GM10248 (cell line): ENCODE measurements around the gene M1AP.

Experiments
- CTCF ChIA-PET: fragments of 300-600 bp; sonication (Branson Sonifier 250); formaldehyde crosslinking; extraction: SDS; loops from one replicate; lab custom pipeline; 2021; ENCODE audit warnings: antibody characterized with exemption; lab: Yijun Ruan, JAX
- POLR2A ChIA-PET: fragments of 350-650 bp; sonication (Branson Sonifier 250); formaldehyde crosslinking; extraction: SDS; loops from one replicate; lab custom pipeline; 2020; ENCODE audit warnings: antibody characterized with exemption; lab: Yijun Ruan, JAX
- DNase-seq: peaks from one replicate; pipeline ENCODE4 v3.0.0; 2012; ENCODE audit errors: extremely low spot score
- TF ChIP-seq, protein P1 (sequence below): IDR thresholded peaks from 2 replicates; pipeline ENCODE4 v1.5.1; 2012; ENCODE audit warnings: mild to moderate bottlenecking, low read depth; ENCODE audit errors: extremely low read depth, missing control alignments, control extremely low read depth

The M1AP gene

GRCh38 chr2:74676331-74676730 is 28.2 kb upstream of the M1AP start:
- ChIA-PET CTCF (interaction anchor here (0.8 to 3.1 kb wide), 5 partner anchors 8 to 200 kb away, joined by 3 to 11 read pairs (median 4); no protein-coding TSS in a partner anchor), POLR2A (no interaction called here)
- no peak for DNase-seq
- TF ChIP-seq, protein P1, sequence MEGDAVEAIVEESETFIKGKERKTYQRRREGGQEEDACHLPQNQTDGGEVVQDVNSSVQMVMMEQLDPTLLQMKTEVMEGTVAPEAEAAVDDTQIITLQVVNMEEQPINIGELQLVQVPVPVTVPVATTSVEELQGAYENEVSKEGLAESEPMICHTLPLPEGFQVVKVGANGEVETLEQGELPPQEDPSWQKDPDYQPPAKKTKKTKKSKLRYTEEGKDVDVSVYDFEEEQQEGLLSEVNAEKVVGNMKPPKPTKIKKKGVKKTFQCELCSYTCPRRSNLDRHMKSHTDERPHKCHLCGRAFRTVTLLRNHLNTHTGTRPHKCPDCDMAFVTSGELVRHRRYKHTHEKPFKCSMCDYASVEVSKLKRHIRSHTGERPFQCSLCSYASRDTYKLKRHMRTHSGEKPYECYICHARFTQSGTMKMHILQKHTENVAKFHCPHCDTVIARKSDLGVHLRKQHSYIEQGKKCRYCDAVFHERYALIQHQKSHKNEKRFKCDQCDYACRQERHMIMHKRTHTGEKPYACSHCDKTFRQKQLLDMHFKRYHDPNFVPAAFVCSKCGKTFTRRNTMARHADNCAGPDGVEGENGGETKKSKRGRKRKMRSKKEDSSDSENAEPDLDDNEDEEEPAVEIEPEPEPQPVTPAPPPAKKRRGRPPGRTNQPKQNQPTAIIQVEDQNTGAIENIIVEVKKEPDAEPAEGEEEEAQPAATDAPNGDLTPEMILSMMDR, result no peak

DNA sequence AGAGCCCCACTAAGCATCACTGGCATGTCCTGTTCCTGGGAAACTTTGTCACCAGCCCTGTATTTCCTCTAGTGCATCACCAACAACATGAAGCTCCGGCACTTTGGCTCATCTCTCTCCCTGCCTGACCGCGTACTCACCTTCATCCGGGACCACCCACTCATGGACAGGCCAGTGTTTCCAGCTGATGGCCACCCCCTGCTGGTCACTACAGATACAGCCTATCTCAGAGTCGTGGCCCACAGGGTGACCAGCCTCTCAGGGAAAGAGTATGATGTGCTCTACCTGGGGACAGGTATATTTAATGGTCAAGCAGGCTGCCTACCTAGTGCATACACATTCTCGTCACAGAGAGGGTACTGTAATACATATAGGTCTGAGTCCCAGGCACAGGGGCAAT is 27.0 kb upstream of the M1AP start:
- no peak for DNase-seq
- POLR2A ChIA-PET, result no interaction called here
- CTCF ChIA-PET, result interaction anchor here (1.4 to 3.1 kb wide), 5 partner anchors 16 to 201 kb away, joined by 3 to 11 read pairs (median 4); no protein-coding TSS in a partner anchor
- TF ChIP-seq, protein P1, result no peak

DNA sequence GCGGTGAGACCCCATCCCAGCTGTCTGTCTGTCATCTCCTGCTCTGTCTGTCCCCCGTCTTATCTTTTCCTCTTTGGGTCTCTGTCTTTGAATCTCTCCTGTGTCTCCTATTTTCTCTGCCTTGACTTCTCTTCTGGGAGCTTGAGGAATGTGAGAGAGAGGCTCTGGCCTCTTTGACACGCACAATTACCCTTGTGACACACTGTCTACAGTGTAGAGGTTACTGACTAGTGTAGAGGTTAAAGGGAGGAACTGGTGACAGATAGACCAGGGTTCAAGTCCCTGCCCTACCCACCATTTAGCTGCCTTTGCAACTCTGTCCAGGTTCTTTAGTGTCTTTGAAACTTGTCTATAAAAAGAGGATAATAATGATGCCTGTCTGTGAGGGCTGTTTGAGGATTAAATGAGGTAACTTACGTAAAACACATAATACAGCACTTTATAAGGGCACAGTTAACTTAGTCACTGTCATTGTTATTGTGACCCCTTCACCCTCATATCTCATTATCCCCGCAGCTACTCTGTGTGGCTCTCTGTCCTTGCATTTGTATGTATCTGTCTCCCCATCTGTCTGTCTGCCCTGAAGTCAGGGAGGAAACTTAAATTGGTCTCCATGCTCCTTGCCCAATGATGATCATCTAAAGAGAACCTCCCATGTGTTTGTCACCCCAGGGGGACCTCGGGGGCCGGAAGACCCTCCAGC is 25.8 kb upstream of the M1AP start:
- TF ChIP-seq, protein P1, result no peak
- CTCF ChIA-PET, result interaction anchor here (2.0 to 3.1 kb wide), 2 partner anchors 17 to 41 kb away, joined by 6 to 11 read pairs; no protein-coding TSS in a partner anchor

GRCh38 chr2:74671479-74671878 is 23.3 kb upstream of the M1AP start:
- CTCF ChIA-PET, result interaction anchor here (0.9 to 1.7 kb wide), 2 partner anchors 27 kb away, joined by 3 to 4 read pairs; no protein-coding TSS in a partner anchor
- TF ChIP-seq, protein P1, result no peak
- POLR2A ChIA-PET, result no interaction called here
- no peak for DNase-seq

More for the DNA sequence above, 25.8 kb upstream of the M1AP start:
- POLR2A ChIA-PET, result no interaction called here
- no peak for DNase-seq

DNA sequence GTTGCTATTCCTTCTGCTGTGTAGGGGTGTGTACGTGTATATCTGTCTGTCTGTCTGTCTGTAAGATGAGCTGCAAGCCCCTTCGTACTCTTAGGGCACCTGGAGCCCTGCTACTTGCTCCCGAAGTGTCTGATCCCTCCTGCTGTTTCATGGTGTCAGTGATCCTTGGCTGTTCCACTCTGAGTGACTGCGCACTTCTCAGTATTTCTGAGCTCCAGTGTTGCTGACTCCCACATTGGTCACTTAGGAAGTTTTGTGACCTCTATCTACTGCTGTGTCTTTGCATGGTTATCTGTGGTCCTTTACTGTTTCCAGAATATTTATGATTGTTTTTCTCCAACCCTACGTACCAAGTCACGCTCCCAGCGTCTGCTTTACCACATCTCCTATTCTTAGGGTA is 22.1 kb upstream of the M1AP start:
- POLR2A ChIA-PET, result no interaction called here

GRCh38 chr2:74668087-74668486 is 20.0 kb upstream of the M1AP start:
- no peak for DNase-seq
- ChIA-PET POLR2A (no interaction called here), CTCF (interaction anchor here (1.0 to 1.5 kb wide), 4 partner anchors 9 to 209 kb away, joined by 3 to 5 read pairs (median 4); no protein-coding TSS in a partner anchor)
- TF ChIP-seq, protein P1, result no peak

More for the DNA sequence above, 22.1 kb upstream of the M1AP start:
- CTCF ChIA-PET, result interaction anchor here (0.8 to 0.9 kb wide), 2 partner anchors 26 to 45 kb away, joined by 3 read pairs; no protein-coding TSS in a partner anchor
- TF ChIP-seq, protein P1, result no peak
- DNase-seq, result no peak
